Activated CD4-positive, alpha-beta T cell treated with anti-CD3 and anti-CD28 coated beads for 48 hours (primary cell): Measurements from ENCODE around the gene IQSEC2.

Experiments
- DNase-seq: peaks from one replicate; pipeline ENCODE4 v3.0.0-alpha.2; 2020

The IQSEC2 gene

DNA sequence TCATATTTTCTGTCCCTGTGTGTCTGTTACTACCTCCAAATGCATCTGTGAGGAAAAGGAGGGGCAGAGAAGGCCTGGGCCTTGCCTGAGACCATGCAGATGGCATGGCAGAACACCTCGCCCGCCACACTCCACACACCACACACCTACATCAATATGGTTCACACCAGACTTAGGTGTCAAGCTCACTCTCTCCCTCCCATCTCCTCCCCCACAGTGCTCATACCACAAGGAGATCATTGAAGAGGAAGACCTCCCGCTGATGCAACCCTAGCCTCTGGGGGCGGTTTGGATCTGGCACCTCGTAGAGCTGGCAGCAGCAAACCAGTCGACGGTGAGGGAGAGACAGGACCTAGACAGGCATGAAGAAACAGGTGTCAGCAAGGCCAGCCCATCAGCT is 39.8 kb downstream of the IQSEC2 start:
- DNase-seq, result no peak

DNA sequence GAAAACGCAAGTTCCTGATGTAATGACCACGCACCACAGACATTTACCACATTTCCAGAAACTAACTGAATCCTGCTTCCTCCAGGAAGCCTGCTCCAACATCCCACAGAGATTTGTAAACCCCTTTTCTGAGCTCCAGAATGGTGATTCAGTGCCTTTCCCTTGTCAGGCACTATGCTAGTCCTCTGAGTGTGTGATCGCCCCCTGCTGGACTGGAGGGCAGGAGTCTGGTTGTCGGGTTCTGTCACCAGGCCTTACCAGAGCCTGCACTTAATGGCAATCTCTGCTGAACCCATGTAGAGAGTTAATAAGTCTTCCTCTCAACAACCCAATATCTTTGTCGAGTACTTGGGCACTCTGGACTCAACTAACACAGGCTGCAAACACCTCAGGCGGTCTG is 41.9 kb downstream of the IQSEC2 start:
- DNase-seq, result peak; percentile 74

- no peak for DNase-seq
These were observed 44.3 kb downstream of the IQSEC2 start for GRCh38 chrX:53237056-53237455.

DNA sequence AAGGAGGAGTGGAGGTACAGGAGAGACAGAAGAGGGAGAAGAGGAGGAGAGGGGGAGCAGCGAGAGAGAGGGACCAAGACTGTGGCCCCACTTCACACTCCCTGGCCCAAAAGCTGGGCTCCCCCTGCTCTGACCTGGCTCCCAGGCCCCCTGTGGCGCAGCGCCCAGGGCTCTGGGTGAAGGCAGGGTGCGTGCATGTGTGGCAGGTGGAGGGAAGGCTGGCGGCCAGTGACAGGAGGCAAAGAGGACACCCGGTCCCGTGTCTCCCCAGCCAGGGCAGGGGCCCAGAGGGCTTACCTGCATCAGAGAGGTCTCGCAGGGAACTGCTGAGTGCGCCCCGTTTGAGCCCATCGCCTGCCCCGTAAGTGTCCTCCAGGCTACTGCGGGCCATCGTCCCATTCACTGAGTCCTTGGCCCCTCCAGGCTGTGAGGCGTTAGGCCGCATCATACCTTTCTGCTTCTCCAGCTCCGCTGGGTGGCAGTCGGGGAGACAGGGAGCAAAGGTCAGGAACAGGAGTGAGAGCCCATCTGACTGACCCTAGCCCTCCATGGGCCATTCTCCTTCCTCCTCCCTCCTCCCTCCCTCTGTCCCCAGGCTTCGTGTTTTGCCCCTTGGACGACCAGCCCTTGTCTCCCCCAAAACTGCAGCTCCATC is 45.2 kb downstream of the IQSEC2 start:
- no peak for DNase-seq

DNA sequence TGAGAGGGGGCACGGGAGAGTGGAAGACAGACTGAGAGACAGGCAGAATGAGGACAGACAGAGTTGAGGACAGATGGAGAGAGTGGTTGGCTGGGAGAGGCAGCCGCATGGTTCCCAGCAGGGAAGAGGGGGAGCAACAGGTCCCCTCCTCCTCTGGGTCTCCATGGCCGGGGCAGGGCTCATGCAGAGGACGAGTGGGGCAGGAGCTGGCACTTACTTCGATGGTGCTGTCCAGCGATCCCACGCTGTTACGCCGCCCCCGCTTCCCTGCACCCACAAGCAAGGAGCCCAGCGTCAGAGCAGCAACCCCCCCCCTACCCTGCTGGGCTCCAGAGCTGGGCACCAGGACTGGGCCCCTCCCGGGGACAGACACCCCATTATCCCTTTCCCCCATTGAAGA is 45.8 kb downstream of the IQSEC2 start:
- no peak for DNase-seq

- DNase-seq, result no peak
These were observed 46.9 kb downstream of the IQSEC2 start for GRCh38 chrX:53234484-53234883.

DNA sequence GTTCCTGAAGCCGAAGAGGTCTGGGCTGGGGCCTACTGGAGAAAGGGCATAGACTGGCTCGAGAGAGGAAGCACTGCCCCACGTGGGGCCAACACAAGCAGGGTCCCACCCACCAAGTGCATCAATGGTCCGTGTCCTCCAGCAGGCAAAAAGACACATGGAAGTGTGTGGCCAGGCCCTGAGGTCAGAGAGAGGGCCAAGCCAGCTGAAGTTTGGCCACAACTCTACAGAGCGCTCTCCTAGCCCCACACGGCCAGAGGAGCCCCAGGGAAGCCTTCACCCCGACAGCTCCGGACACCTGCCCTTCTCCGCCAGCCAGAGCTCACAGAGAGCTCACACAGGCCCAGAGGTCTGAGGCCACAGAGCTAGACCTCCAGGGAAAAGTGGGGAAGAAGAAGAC is 47.8 kb downstream of the IQSEC2 start:
- DNase-seq, result no peak

- no peak for DNase-seq
These were observed 51.3 kb downstream of the IQSEC2 start for GRCh38 chrX:53230116-53230515.

- DNase-seq, result no peak
These were observed 54.1 kb downstream of the IQSEC2 start for GRCh38 chrX:53227224-53227765.

GRCh38 chrX:53224860-53225797 is 56.3 kb downstream of the IQSEC2 start, which contains the start of gene KDM5C:
TSS of gene KDM5C (minus strand) at chrX:53225207. CDS start at chrX:53224889, 318 bp downstream.
- peak; percentile 88 for DNase-seq

DNA sequence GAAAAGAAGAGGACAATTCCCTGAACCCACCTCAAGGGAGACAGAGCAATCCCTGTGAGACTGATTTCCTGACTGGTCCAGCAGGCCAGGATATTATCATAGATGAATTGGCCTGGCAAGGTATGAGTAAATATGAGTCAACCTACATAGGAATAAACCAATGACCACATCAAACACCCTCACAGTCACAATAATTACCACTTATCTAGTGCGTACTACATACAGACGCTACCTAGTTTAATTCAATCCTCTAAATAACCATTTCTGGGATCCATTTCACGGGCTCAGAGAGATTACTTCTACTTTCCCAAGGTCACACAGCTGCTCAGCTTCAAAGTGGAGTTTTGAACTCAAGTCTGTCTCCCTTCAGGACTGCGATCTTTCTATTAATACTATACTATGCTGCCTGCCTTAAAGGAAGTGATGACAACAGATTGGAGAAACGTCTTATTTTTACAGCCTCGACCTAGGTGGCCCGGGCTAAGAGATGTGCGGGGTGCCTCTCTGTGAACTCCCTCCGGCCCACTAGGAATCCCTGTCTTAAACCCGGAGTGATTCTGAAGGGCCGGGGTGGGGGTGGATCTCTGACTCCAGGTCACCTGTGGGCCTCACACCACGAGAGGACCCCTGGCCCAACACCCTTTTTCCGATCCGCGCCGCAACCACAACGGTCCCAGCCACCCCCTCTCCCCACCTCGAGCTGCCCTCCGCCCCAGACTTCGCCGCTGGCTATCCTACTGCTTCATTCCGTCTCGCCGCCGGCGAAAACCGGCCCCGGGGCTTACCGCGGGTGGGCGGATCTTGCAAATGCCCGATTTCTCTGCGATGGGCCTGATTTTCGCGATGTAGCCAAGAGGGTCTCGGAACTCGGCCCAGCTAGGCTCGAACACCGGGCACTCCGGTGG is 57.2 kb downstream of the IQSEC2 start:
- peak; percentile 13 for DNase-seq

- DNase-seq, result no peak
These were observed 58.2 kb downstream of the IQSEC2 start for GRCh38 chrX:53223068-53223693.
